HAP-1 (cell line): ENCODE results near the gene ZNF639.
"Not testable (repeated sequence)": the region's sequence is repeated elsewhere in the genome, so short reads cannot be mapped to it uniquely, and the experiment has no call there.

Experiments used
- DNase-seq, 2 experiments: peaks; one replicate each; pipeline ENCODE4 v3.0.0-alpha.2; 2016 to 2020; ENCODE audit warnings: low spot score in 2 of 2
- H3K27me3 ChIP-seq: fragments of 250-450 bp; sonication (Bioruptor Pico); 2 replicates; pipeline ENCODE4 v1.5.1; 2020; ENCODE audit warnings: low read depth, mild to moderate bottlenecking, moderate library complexity
- H3K36me3 ChIP-seq: fragments of 250-450 bp; sonication (Bioruptor Pico); replicated peaks from 2 replicates; pipeline ENCODE4 v1.5.1; 2020; ENCODE audit warnings: mild to moderate bottlenecking
- H3K4me1 ChIP-seq: fragments of 250-450 bp; sonication (Bioruptor Pico); 2 replicates; pipeline ENCODE4 v1.5.1; 2020; ENCODE audit warnings: mild to moderate bottlenecking
- H3K4me3 ChIP-seq: fragments of 250-450 bp; sonication (Bioruptor Pico); 2 replicates; pipeline ENCODE4 v1.5.1; 2020; ENCODE audit warnings: mild to moderate bottlenecking, moderate library complexity
- H3K9me3 ChIP-seq: fragments of 250-450 bp; sonication (Bioruptor Pico); 2 replicates; pipeline ENCODE4 v1.5.1; 2020; ENCODE audit warnings: mild to moderate bottlenecking, moderate library complexity
- in situ Hi-C: fragments of 300-500 bp; cut with MboI; formaldehyde crosslinking; loops from 3 replicates; pipeline ENCODE4 v1.14.3; 2020; ENCODE audit warnings: low sequenced_read_pairs, inconsistent platforms, mixed read lengths

ZNF639 gene

GRCh38 chr3:179297971-179298725 is 24.7 kb upstream of the ZNF639 start:
- H3K4me1 ChIP-seq = peaks cover 8% of the 10 kb centered on the region
- H3K36me3 ChIP-seq = no peaks in the 10 kb centered on the region
- H3K4me3 ChIP-seq = no peak overlapping the region
- no peak for DNase-seq
- no peaks in the 10 kb centered on the region for H3K9me3 ChIP-seq
- H3K27me3 ChIP-seq = no peaks in the 10 kb centered on the region; the same call in 1 of the 2 replicates
- in situ Hi-C loops = no loop called here

GRCh38 chr3:179299316-179299715 is 23.5 kb upstream of the ZNF639 start:
- no peak for DNase-seq
- in situ Hi-C loops = no loop called here
- no peaks in the 10 kb centered on the region for H3K9me3 ChIP-seq
- H3K27me3 ChIP-seq = no peaks in the 10 kb centered on the region; the same call in 1 of the 2 replicates
- peaks cover 6% of the 10 kb centered on the region for H3K4me1 ChIP-seq
- H3K4me3 ChIP-seq = no peak overlapping the region
- H3K36me3 ChIP-seq = no peaks in the 10 kb centered on the region

- no peak for DNase-seq
- in situ Hi-C loops = loop anchor here (25.0 kb wide), 2 partner anchors 163 to 863 kb away; partner anchors contain the start of gene PIK3CA
- Histone ChIP-seq H3K4me3 (no peak overlapping the region), H3K9me3 (no peaks in the 10 kb centered on the region), H3K27me3 (no peaks in the 10 kb centered on the region; the same call in 1 of the 2 replicates), H3K36me3 (no peaks in the 10 kb centered on the region), H3K4me1 (no peaks in the 10 kb centered on the region)
Observed at GRCh38 chr3:179299999-179300613, 22.7 kb upstream of the ZNF639 start.

- H3K36me3 ChIP-seq = no peaks in the 10 kb centered on the region
- no peaks in the 10 kb centered on the region for H3K9me3 ChIP-seq
- in situ Hi-C loops = loop anchor here (25.0 kb wide), 2 partner anchors 164 to 864 kb away; partner anchors contain the start of gene PIK3CA
- no peak overlapping the region for H3K4me3 ChIP-seq
- H3K27me3 ChIP-seq = no peaks in the 10 kb centered on the region; the same call in 1 of the 2 replicates
- no peak for DNase-seq
- no peaks in the 10 kb centered on the region for H3K4me1 ChIP-seq
Observed at GRCh38 chr3:179301645-179302044, 21.2 kb upstream of the ZNF639 start.

GRCh38 chr3:179302111-179302510 is 20.7 kb upstream of the ZNF639 start:
- Histone ChIP-seq H3K4me1 (no peaks in the 10 kb centered on the region), H3K36me3 (no peaks in the 10 kb centered on the region), H3K4me3 (no peak overlapping the region), H3K27me3 (no peaks in the 10 kb centered on the region; the same call in 1 of the 2 replicates), H3K9me3 (no peaks in the 10 kb centered on the region)
- in situ Hi-C loops = loop anchor here (25.0 kb wide), 2 partner anchors 165 to 865 kb away; partner anchors contain the start of gene PIK3CA
- no peak for DNase-seq

- in situ Hi-C loops = loop anchor here (25.0 kb wide), 2 partner anchors 167 to 867 kb away; partner anchors contain the start of gene PIK3CA
- Histone ChIP-seq H3K9me3 (no peaks in the 10 kb centered on the region), H3K27me3 (no peaks in the 10 kb centered on the region), H3K36me3 (no peaks in the 10 kb centered on the region), H3K4me1 (no peaks in the 10 kb centered on the region), H3K4me3 (no peak overlapping the region)
- DNase-seq = no peak
Observed at GRCh38 chr3:179304605-179305004, 18.2 kb upstream of the ZNF639 start.

GRCh38 chr3:179307362-179307761 is 15.5 kb upstream of the ZNF639 start:
- not testable (repeated sequence) for H3K27me3 ChIP-seq, H3K36me3 ChIP-seq, DNase-seq, H3K4me3 ChIP-seq, H3K9me3 ChIP-seq, H3K4me1 ChIP-seq
- in situ Hi-C loops = loop anchor here (25.0 kb wide), 2 partner anchors 170 to 870 kb away; partner anchors contain the start of gene PIK3CA

GRCh38 chr3:179308001-179308400 is 14.8 kb upstream of the ZNF639 start:
- Histone ChIP-seq H3K27me3 (no peaks in the 10 kb centered on the region), H3K36me3 (no peaks in the 10 kb centered on the region), H3K4me3 (no peak overlapping the region), H3K9me3 (no peaks in the 10 kb centered on the region), H3K4me1 (no peaks in the 10 kb centered on the region)
- in situ Hi-C loops = loop anchor here (25.0 kb wide), 2 partner anchors 171 to 871 kb away; partner anchors contain the start of gene PIK3CA
- DNase-seq = no peak

- no peak for DNase-seq
- Histone ChIP-seq H3K36me3 (no peaks in the 10 kb centered on the region), H3K4me3 (no peak overlapping the region), H3K27me3 (no peaks in the 10 kb centered on the region), H3K4me1 (no peaks in the 10 kb centered on the region), H3K9me3 (no peaks in the 10 kb centered on the region)
- in situ Hi-C loops = loop anchor here (25.0 kb wide), 2 partner anchors 172 to 872 kb away; partner anchors contain the start of gene PIK3CA
Observed at GRCh38 chr3:179309225-179310078, 13.4 kb upstream of the ZNF639 start.

- in situ Hi-C loops = loop anchor here (5.0 to 25.0 kb wide), 3 partner anchors 182 to 882 kb away; partner anchors contain the start of gene PIK3CA
Observed at GRCh38 chr3:179318876-179319275, 4.0 kb upstream of the ZNF639 start.

GRCh38 chr3:179321668-179322285 is 1.1 kb upstream of the ZNF639 start:
- Histone ChIP-seq H3K36me3 (peaks cover 14% of the 10 kb centered on the region), H3K9me3 (no peaks in the 10 kb centered on the region), H3K4me1 (peaks cover 19% of the 10 kb centered on the region), H3K4me3 (no peak overlapping the region), H3K27me3 (no peaks in the 10 kb centered on the region)
- in situ Hi-C loops = loop anchor here (10.0 to 25.0 kb wide), 3 partner anchors 184 to 884 kb away; partner anchors contain the start of genes ACTL6A and PIK3CA
- DNase-seq = peak; percentile 34 to 56

More at GRCh38 chr3:179318876-179319275, 4.0 kb upstream of the ZNF639 start:
- H3K9me3 ChIP-seq = no peaks in the 10 kb centered on the region
- peaks cover 16% of the 10 kb centered on the region for H3K4me1 ChIP-seq
- no peak for DNase-seq
- no peaks in the 10 kb centered on the region; the same call in 1 of the 2 replicates for H3K36me3 ChIP-seq
- H3K27me3 ChIP-seq = no peaks in the 10 kb centered on the region
- H3K4me3 ChIP-seq = no peak overlapping the region

GRCh38 chr3:179323197-179324110 is 623 bp downstream of the ZNF639 start:
- peak; percentile 46 to 73 for DNase-seq
- Histone ChIP-seq H3K4me1 (peaks cover 19% of the 10 kb centered on the region), H3K4me3 (peak overlapping the region; percentile 87), H3K27me3 (no peaks in the 10 kb centered on the region), H3K36me3 (peaks cover 28% of the 10 kb centered on the region), H3K9me3 (no peaks in the 10 kb centered on the region)
- in situ Hi-C loops = loop anchor here (10.0 to 25.0 kb wide), 3 partner anchors 186 to 886 kb away; partner anchors contain the start of genes ACTL6A and PIK3CA
